Measurements from ENCODE around the gene MORC2.

The MORC2 gene

DNA sequence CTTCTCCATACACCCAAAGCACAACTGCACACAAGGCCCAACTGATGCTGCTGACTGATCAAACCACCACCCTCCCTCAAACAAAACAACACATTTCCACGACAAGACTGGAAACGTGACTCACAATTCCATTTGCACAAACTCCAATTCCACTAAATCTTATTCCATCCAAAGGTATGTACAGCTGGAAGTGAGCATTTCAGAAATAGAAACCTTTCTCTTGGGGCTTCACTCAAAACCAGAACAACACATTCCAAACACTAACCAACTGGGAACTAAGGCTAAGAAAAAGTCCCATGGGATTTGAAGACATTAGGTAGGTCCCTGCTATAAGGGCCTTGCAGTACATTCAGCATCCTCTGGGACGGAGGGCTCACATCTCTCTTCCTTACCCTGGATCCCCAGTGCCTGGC is 19.6 kb downstream of the MORC2 start:
- DNase-seq, result no peak

DNA sequence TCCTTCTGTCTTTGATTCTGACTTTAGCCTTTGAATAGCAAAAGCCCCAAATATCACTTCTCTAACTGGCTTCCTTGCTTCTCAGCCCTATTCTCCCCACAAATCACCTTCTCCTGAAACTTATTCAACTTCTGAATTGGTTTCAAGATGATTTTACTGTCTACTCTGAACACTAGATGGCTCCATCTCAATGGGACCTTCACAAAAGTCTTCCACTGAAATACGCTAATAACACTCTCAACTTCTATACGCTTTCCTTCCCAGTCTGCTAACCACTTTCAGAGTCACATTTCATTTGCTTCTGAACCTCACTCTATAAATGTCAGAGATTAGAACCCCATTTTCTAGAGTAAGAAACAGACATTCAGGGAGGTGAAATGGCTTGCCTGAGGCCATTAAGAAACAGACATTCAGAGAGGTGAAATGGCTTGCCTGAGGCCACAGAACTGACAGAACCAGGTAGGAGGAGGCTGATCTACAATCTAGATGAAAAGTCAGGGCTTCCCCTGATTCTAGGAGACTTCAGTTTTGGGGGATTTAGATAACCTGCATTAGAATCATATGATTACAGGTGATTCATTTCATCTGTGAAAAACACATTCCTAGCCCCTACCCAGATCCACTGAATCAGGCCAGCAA is 20.6 kb downstream of the MORC2 start:
- DNase-seq, result peak; percentile 39

- peak; percentile 35 for DNase-seq
Measured at GRCh38 chr22:30947173-30947815, 21.3 kb downstream of the MORC2 start.

DNA sequence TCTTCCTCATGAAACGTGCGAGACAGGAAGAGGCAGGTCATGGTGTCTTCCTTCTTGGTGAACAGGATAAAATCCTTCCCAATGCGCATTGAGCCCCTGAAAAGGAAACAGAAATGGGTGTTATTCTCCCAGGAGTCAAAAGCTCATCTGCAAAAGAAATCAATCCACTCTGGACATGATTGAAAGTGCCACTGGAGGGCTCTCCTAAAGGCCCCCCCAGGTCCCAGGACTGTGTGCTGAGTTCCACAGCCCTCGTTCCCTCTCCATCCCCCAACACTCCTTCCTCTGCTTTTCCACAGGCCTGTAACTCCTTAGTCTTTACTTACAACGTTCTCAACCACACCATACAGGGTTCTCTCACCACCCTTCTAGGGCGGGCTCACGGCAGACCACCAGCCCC is 22.2 kb downstream of the MORC2 start:
- DNase-seq, result no peak

DNA sequence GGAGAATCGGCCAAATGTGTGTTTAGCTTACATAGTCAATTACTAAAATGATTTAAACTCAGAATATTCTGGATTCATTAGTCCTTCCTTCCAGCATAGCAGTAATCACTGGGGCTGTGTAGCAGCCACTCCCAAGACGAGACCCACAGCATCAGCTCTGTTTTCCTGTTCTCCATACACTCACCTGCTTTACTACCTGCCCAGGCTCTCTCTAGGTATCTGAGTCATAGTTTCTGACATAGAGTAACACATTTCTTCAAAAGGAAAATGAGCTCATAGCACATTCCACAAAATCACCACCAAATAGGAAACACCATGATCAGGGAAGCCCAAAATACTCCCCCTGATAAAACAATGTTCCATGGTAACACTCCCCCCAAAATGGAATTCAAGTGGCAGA is 22.9 kb downstream of the MORC2 start:
- DNase-seq, result no peak

GRCh38 chr22:30944986-30945385 is 23.6 kb downstream of the MORC2 start:
- no peak for DNase-seq

- DNase-seq, result no peak
Measured at GRCh38 chr22:30943368-30943767, 25.2 kb downstream of the MORC2 start.

DNA sequence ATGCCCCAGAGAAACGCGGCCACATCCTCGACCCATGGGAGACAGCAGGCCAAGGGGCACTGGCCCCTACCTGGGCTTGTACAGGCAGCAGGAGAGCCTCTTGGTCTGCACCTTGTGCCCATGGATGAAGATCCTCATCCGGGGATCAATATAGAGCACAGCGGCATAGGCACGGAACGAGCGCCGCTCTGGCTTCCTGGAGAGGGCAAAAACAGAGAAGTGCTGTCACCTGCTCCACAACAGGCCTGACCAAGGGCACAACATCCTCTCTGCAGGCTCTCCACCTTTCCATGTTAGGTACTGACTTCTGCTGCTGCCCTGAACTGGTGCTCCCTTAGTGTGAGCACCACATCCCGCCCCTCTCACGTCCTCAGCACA is 27.2 kb downstream of the MORC2 start:
- no peak for DNase-seq

DNA sequence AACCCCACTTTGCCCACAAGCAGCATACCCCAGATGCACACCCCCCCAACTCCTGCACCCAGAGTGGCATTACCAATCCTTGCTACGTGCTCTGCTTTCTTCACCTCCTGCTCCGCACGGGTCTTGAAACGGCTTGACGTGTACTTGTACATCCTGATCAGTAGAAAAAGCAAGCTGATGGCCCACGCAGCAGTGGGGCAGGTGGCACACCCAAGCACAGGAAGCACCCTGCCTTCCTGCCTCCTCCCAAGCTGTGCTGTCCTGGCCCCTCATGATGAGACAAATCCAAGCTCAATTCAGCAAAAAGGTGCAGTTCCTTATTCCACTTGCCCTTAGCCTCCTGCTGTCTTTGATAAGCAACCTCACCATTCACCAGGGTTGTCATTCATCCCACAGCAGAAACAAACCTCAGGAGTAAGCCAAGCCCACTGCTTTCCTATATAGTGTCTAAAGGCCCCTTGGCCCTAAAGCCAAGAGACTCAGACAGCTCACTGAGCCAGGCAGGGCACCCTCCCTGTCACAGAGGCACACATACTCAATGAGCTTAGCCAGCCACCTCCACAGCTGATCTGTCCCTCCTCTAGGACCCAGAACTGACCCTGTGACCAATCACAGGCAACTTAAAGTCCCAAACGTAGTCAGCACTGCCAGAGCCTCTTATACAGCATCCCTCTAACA is 27.8 kb downstream of the MORC2 start:
- DNase-seq, result no peak

GRCh38 chr22:30934053-30934452 is 34.5 kb downstream of the MORC2 start:
- no peak for DNase-seq

DNA sequence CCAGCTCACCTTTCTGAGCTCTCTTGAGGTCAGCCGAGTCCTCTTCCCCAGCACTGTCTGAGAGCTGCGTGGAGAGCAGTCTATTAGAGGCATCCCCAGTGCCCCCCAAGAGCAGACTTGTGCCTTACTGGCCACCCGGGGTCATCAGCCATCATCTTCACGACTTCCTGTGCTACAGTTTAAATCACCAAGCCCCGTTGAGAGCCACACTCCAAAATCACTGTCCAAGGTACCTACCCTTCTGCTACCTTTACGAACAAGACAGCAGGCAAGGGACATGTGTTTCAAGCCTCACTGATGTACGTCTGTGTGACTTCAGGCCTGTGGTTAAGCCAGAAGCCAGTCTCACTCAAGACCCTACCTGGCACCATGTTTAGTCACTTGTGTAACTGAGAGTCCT is 35.1 kb downstream of the MORC2 start:
- DNase-seq, result no peak

DNA sequence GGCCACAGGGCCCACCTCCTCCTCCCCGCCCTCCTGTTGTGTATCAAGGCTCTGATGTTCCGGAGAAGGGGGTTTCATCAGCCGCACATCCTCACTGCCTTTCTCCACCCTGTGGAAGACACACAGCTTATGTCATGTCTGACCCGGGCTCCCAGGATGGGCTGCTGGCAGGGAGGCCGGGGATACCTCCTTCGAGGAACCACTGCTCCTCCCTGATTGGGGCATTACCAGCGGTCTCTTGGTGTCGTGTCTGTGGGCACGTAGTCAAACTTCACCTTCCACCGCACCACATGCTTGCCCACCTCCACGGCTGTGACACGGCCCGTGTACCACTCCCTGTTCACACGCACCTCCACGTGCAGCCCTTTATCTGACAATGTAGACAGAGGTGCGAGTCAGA is 35.9 kb downstream of the MORC2 start:
- DNase-seq, result no peak

DNA sequence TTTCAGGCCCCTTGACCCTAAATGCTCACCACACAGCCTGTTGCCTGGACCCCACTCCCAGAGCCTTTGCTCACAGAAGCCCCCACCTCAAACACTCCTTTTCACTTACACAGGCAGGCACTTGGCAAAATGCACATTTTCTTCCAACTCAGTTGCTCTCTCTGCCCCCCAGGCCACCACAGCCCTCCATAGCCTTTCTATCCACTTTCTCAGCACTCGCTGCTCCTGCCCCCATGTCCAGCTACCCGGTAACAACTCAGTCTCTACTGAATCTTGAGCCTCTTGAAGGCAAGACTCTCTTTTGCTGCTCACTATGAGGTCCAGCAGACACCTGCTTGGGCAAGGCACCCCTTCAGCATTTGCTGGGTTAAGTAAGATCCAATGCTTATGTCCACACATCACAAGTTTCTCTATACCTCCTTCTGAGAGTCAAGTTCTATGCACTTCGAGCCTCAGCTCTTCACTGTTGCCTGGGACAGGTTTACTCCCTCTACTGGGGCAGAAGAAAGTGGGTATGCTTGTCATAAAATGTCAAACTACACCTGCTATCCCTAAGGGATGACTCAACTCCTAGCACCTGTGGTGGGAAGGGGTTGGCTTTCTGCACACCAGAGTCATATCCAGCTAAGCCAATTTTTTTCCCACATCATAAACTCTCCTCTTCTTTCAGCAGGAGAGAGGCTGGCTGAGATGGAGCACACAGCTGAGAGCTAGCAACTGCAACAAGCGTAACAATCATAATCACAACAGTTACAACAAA is 36.9 kb downstream of the MORC2 start:
- no peak for DNase-seq

DNA sequence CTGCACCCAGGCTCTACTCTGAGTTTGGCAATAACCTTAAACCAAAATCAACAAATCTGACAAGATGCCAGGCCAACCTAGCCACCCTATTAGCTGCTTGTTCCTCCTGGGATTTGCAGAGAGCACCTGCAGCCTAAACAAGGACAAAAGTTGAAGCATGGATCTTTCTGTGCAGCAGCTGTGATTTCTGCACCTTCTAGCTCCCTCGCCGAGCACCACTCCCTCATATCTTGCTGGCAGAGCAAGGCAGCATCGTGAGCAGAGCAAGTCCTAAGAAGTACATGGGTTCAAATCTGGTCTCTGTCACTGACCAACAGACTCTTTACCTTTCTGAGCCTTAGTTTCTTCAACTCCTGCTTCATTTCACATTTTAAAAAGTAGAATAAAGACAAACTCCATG is 38.3 kb downstream of the MORC2 start:
- DNase-seq, result no peak

GRCh38 chr22:30928401-30928800 is 40.2 kb downstream of the MORC2 start:
- DNase-seq, result no peak

DNA sequence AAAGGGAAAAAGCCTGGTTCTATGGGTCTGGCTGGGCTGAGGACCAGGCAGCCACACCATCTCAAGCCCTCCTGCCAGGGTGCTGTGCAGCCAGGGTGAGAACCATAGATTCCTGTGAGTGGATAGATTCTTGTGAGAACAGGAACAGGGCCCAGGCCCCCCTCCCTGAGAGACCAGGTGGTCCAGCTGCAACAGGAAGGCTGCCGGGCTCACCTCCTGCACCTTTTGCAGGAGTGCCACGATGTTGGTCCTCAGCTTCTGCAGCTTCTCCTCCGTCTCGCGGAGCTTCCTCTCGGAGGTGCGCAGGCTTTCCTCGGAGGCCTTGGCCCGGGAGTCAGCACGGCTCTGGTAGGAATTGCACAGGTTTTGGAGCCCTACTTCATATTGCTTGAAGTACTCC is 40.8 kb downstream of the MORC2 start:
- no peak for DNase-seq

GRCh38 chr22:30926706-30927105 is 41.9 kb downstream of the MORC2 start:
- DNase-seq, result no peak

- no peak for DNase-seq
Measured at GRCh38 chr22:30925667-30926066, 42.9 kb downstream of the MORC2 start.

DNA sequence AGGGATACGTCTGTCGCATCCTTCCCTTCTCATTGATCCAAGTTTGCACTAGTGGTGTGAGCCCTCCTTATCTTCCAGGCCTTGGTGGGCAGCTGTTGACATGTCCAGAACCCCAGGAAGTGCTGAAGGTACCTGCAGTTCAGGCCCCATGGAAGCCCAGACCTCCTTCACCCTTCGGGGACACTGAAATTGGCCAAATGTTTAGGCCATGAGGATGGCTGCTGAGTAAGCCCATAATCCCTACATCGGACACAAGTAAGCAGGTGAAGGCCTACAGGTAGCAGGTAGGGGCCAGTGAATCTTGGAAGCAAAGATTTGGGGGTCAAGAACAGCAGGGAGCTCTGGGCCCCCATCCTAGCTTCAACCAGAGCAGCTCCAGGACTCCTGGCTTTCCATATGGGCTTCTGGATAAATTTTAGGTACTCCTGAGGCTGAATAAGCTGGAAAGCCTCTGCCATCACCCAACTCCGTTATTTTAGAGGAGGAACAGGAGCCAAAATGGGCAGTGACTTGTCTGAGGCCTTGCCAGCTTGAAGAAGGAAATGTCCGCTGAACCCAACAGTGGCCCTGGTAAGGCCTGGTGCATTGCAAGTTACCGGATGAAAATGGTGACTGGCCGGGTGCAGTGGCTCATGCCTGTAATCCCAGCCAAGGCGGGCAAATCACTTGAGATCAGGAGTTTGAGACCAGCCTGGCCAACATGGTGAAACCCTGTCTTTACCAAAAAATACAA is 45.2 kb downstream of the MORC2 start:
- DNase-seq, result no peak

GRCh38 chr22:30922151-30922611 is 46.4 kb downstream of the MORC2 start:
- DNase-seq, result peak; percentile 68

- peak; percentile 5 for DNase-seq
Measured at GRCh38 chr22:30921108-30921507, 47.5 kb downstream of the MORC2 start.

GRCh38 chr22:30920407-30920806 is 48.2 kb downstream of the MORC2 start:
- DNase-seq, result peak; percentile 78

DNA sequence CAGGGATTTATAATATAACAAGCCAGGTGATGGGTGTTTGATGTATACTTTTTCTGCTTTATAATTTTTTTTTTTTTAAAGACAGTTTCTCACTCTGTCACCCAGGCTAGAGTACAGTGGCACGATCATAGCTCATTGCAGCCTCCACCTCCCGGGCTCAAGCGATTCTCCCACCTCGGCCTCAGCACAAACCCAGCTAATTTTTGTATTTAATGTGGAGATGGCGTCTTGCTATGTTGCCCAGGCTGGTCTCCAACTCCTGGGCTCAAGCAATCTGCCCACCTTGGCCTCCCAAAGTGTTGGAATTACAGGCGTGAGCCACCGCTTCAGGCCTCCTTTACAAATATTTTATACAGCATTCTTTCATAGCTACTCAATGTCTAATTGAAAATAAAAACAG is 48.6 kb downstream of the MORC2 start:
- DNase-seq, result no peak

All from retina (tissue), 1 donor.